Bronchial epithelial cell (primary cell): Measurements from ENCODE around the gene SH3GL3. TPM values are rescaled to one million over a fixed set of nuclear protein-coding genes. Genes with fewer than 3 reads are reported as not detected.

ENCODE experiments used
- DNase-seq: peaks from one replicate; pipeline ENCODE4 v3.0.0-alpha.2; 2010; ENCODE audit warnings: low read depth
- FAIRE-seq: peaks from 2 replicates; lab custom pipeline; 2011; peaks lifted over from hg19 to GRCh38; lab: Jason Lieb, UNC
- H3K27me3 ChIP-seq: 2 replicates; pipeline ENCODE4 v1.5.1; 2011; ENCODE audit warnings: low read length; ENCODE audit not compliant: control insufficient read depth, insufficient read depth
- H3K36me3 ChIP-seq: 2 replicates; pipeline ENCODE4 v1.5.1; 2011; ENCODE audit warnings: low read length; ENCODE audit not compliant: control insufficient read depth, insufficient read depth
- H3K4me3 ChIP-seq: 2 replicates; pipeline ENCODE4 v1.5.1; 2011; ENCODE audit warnings: mild to moderate bottlenecking, low read depth, low read length, control low read depth
- CTCF ChIP-seq: IDR thresholded peaks from 2 replicates; pipeline ENCODE4 v1.5.1; 2011; ENCODE audit warnings: mild to moderate bottlenecking, moderate library complexity, low read length, control low read depth, inconsistent platforms; ENCODE audit not compliant: insufficient read depth, severe bottlenecking
- total RNA-seq: library from RNA; depleted of rRNA; stranded (reverse); fragments of >200 nt; gene quantifications from 2 replicates; pipeline ENCODE4 v1.2.1, GENCODE V29; 2014

SH3GL3 gene
- total RNA-seq, 1 donor from 2014 or later: 1.1 TPM

GRCh38 chr15:83658430-83659416, 211.6 kb downstream of the SH3GL3 start:
- Histone ChIP-seq H3K27me3 (peaks cover 16% of the 10 kb centered on the region), H3K36me3 (no peaks in the 10 kb centered on the region), H3K4me3 (no peak overlapping the region)
- TF ChIP-seq CTCF: no peak
- FAIRE-seq: no peak
- no peak for DNase-seq

GRCh38 chr15:83659417-83659812, 212.3 kb downstream of the SH3GL3 start:
- no peak overlapping the region for H3K4me3 ChIP-seq
- DNase-seq (no peak), FAIRE-seq (no peak)
- TF ChIP-seq CTCF: no peak
- H3K36me3 ChIP-seq: no peaks in the 10 kb centered on the region
- peaks cover 12% of the 10 kb centered on the region for H3K27me3 ChIP-seq

GRCh38 chr15:83665480-83665879, 218.3 kb downstream of the SH3GL3 start:
- H3K36me3 ChIP-seq: no peaks in the 10 kb centered on the region
- H3K27me3 ChIP-seq: no peaks in the 10 kb centered on the region
- no peak overlapping the region for H3K4me3 ChIP-seq
- no peak for TF ChIP-seq CTCF
- FAIRE-seq: no peak
- DNase-seq: no peak

Other genes with a start within 250 kb of the SH3GL3 start
- 28.7 and 39.8 TPM in 2 replicates for gene HDGFL3, start 239.5 kb upstream of the SH3GL3 start, total RNA-seq
- gene BNC1, start 162.7 kb upstream of the SH3GL3 start, total RNA-seq: 37.6 and 74.2 TPM in 2 replicates
- gene ADAMTSL3, start 206.8 kb downstream of the SH3GL3 start, total RNA-seq: 0.79 and 1.2 TPM in 2 replicates